Skin epidermis (tissue), 12 donors: ENCODE results near the gene ETV2.

Source experiments
- H3K27ac ChIP-seq, 21 experiments: fragments of 200-600 bp; sonication (generic) in 11 of 21; one replicate each; pipeline ENCODE4 v1.5.0; 2020; ENCODE audit warnings: mild to moderate bottlenecking in 3 of 21, inconsistent platforms in 2 of 21, moderate library complexity in 2 of 21
- H3K4me3 ChIP-seq, 7 experiments: fragments of 200-600 bp; sonication (generic) in 2 of 7; one replicate each; pipeline ENCODE4 v1.5.0; 2020; ENCODE audit warnings: inconsistent platforms in 2 of 7, mild to moderate bottlenecking in 2 of 7, moderate library complexity in 1 of 7

Gene ETV2

GRCh38 chr19:35622750-35623149 is 18.8 kb upstream of the ETV2 start:
- Histone ChIP-seq H3K4me3 (no peak overlapping the region), H3K27ac (no peak overlapping the region)

GRCh38 chr19:35623327-35624010 is 18.1 kb upstream of the ETV2 start:
- H3K27ac ChIP-seq, result no peak overlapping the region
- no peak overlapping the region for H3K4me3 ChIP-seq

GRCh38 chr19:35628264-35628564 is 13.3 kb upstream of the ETV2 start:
- Histone ChIP-seq H3K27ac (peak overlapping the region; percentile 48 to 98 (median 94)), H3K4me3 (peak overlapping the region; percentile 81 to 100 (median 94))

GRCh38 chr19:35628565-35629331 is 12.8 kb upstream of the ETV2 start, which contains the start of gene RBM42:
Gene RBM42 (plus strand): TSS chr19:35629036. CDS start chr19:35629154, 118 bp downstream.
- H3K4me3 ChIP-seq, result peak within 1 kb of the TSS; percentile 81 to 100 (median 94)
- peak within 1 kb of the TSS; percentile 83 to 98 (median 94) for H3K27ac ChIP-seq

- peak overlapping the region; percentile 83 to 98 (median 94) for H3K27ac ChIP-seq
- peak overlapping the region; percentile 81 to 100 (median 94) for H3K4me3 ChIP-seq
Observed at GRCh38 chr19:35629332-35629633, 12.3 kb upstream of the ETV2 start.

GRCh38 chr19:35633727-35634440 is 7.7 kb upstream of the ETV2 start:
- H3K4me3 ChIP-seq, result no peak overlapping the region
- no peak overlapping the region for H3K27ac ChIP-seq

GRCh38 chr19:35636651-35637050 is 4.9 kb upstream of the ETV2 start:
- Histone ChIP-seq H3K4me3 (no peak overlapping the region), H3K27ac (no peak overlapping the region)

- Histone ChIP-seq H3K4me3 (no peak overlapping the region), H3K27ac (no peak overlapping the region)
Observed at GRCh38 chr19:35637165-35637564, 4.4 kb upstream of the ETV2 start.

- Histone ChIP-seq H3K27ac (no peak overlapping the region), H3K4me3 (no peak overlapping the region)
Observed at GRCh38 chr19:35639321-35639639, 2.3 kb upstream of the ETV2 start.

GRCh38 chr19:35639863-35640262 is 1.7 kb upstream of the ETV2 start:
- H3K4me3 ChIP-seq, result no peak overlapping the region
- no peak overlapping the region for H3K27ac ChIP-seq

- Histone ChIP-seq H3K27ac (peak overlapping the region in 2 of 21 experiments; percentile 31 to 80), H3K4me3 (no peak overlapping the region)
Observed at GRCh38 chr19:35642312-35642711, 767 bp downstream of the ETV2 start.

GRCh38 chr19:35642798-35643254 is 1.3 kb downstream of the ETV2 start:
- Histone ChIP-seq H3K27ac (peak overlapping the region; percentile 2 to 87 (median 75)), H3K4me3 (peak overlapping the region; percentile 35 to 72 (median 51))

- Histone ChIP-seq H3K27ac (peak overlapping the region; percentile 2 to 87 (median 75)), H3K4me3 (peak overlapping the region; percentile 35 to 72 (median 51))
Observed at GRCh38 chr19:35643255-35644205, 2.0 kb downstream of the ETV2 start.

- Histone ChIP-seq H3K27ac (peak overlapping the region; percentile 43 to 87 (median 75)), H3K4me3 (peak overlapping the region; percentile 35 to 72 (median 51))
Observed at GRCh38 chr19:35644206-35644986, 2.9 kb downstream of the ETV2 start.

- Histone ChIP-seq H3K27ac (peak overlapping the region in 19 of 21 experiments; percentile 18 to 87 (median 75)), H3K4me3 (peak overlapping the region; percentile 35 to 72 (median 51))
Observed at GRCh38 chr19:35644987-35645679, 3.6 kb downstream of the ETV2 start.

- Histone ChIP-seq H3K4me3 (no peak overlapping the region), H3K27ac (peak overlapping the region in 4 of 21 experiments; percentile 62 to 82 (median 74))
Observed at GRCh38 chr19:35645680-35646511, 4.4 kb downstream of the ETV2 start.
